GM21737 (cell line): Measurements from ENCODE around the gene PDGFA.

ENCODE experiments used
- ATAC-seq: cut with Tn5 transposase; IDR thresholded peaks from one replicate; pipeline ENCODE4 v1.9.1; 2021; ENCODE audit warnings: mild to moderate bottlenecking, moderate library complexity; ENCODE audit not compliant: unreplicated experiment

Gene PDGFA

DNA sequence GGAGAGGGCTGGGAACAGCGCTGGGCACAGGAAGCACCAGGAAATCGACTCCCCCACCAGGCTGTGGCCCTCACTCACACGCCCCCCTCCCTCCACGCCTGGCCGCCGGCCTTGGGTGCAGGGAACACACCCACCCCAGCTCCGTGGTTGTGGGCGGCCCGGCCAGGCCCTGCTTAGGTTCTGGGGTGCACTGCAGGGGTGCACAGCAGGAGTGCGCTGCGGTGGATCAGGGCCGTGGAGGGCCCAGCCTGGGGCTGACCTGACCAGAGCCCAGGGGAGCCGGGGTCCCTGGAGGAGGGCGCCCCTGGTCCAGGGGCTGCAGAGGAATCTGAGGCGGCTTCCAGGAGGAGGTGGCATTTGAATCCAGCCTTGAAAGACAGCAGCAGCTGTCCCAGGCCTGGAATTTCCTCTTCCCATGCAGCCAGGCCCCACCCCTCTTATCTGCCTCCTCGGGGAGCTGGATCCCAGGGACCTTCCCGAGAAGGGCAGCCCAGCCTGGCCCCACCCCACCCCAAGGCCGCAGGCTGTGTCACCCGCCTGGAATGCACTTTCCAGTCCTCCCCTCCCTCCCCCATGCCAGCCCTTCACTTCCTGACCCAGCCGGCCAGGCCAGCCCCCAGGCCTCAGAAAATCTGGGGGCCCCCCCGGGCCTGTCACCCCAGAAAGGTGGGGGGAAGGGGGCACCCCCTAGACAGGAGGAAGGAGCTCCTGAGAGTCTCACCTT lies 18.4 kb upstream of the PDGFA start:
- ATAC-seq = no peak

DNA sequence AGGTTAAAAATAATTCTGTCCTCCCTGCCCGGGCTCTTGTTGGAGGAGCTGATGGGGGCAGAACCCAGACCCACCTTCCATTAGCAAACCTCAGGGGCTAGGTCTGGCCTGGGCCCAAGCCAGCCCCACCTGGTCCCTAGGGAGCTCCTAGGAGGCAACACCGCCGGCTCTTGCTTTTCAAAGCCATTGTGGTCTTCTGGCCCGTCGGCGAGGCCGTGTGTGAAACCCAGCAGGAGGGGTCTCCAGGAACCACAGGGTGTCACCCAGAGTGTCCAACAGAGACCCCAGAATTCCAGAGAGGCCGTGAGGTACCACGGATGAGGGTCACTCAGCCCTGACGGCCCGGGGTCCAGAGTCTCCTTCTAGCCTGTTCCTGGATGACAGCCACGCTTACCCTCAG lies 16.6 kb upstream of the PDGFA start:
- ATAC-seq = no peak

DNA sequence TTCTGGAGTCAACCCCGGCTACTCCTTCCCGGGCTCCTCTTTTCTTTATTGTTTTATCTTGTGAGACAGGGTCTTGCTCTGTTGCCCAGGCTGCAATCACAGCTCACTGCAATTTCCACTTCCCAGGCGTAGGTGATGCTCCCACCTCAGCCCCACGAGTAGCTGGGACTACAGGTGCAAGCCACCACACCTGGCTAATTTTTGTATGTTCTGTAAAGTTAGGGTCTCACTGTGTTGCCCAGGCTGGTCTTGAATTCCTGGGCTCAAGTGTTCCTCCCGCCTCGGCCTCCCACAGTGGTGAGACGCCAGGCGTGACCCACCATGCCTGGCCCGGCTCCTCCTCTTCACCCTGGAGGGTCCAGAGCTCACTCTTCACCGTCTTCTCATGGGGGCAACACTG lies 15.3 kb upstream of the PDGFA start:
- no peak for ATAC-seq

DNA sequence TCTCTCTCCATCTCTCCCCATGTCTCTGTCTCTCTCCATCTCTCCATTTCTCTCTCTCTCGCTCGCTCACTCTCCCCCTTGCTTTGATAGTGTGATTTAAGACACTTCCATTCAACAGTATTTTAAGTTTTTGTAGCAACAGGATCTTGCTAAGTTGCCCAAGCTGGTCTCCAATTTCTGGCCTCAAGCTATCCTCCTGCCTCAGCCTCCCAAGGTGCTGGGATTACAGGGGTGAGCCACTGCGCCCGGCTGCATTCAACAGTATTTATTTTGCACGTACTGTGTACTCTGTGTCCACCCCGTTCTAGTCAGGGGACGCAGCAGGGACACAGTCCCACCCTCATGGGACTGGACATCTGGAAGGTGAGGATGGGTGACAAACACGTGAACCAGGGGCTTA lies 14.4 kb upstream of the PDGFA start:
- no peak for ATAC-seq

DNA sequence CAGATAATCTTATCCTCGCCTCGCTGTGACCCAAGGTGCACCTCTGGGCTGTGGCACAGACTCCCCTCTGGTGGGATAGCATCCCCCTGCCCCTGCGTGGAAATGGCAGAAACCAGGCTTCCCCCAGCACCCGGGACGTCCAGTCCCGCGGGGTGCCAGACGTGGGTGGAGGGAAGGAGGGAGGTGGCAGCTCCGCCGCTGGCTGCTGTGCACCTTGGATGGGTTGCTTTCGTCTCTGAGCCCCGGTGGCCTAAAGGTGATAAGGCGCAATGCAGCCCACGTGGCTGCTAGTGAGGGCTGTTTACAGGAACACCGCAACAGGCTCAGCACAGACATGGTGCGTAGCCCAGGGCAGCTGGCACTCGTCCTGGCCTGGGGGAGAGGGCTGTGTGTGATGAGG lies 13.6 kb upstream of the PDGFA start:
- no peak for ATAC-seq

DNA sequence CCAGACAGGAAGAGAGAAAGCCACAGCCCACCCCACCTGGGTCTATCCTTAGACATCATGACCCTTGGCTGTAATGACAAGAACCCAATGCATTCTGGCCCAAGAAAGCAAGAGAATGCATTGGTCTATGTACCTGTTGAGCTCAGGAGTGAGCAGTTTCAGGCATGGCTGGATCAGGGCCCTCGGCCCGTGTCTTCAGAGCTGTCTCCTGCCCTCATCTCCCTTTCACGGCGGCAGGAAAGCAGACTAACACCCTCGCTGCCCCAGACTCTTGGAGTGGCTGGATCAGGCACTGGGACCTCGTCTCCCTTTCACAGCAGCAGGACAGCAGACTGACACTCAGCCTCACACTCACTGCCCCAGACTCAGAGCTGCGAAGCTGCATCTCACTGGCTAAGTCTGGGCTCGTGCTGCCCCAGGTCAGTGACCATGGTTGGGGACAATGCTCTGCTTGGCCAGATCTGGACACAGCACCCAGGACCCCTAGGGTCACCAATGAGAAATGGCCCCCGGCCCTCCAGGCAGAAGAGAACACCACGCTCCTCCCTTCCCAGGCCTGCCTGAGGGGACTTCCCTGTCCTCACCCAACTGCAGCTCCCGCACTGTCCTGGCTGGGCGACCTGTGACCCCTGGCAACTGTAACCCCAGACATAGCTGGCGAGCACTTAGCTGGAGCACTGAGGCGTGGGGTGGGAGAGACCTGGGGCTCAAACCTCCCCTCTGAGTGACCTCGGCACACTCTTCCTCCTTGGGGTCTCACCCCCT lies 12.9 kb upstream of the PDGFA start:
- ATAC-seq = no peak

DNA sequence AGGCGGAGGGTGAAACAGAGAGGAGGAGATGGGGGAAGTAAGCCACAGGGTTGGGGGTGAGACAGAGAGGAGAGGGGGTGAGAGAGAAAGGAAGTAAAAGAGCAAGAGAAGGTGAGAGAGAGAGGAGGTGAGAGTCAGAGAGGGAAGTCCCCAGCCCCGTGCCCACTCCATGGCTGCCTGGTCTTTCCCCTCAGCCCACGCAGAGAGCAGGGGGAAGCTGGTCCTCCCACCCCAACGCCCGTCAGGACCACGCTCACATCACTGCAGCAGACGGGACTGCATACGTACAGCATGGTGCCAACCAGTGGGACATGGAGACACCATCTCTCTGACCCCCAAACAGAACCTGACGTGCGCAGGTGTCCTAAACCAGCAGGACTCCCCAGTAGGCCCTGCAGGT lies 12.1 kb upstream of the PDGFA start:
- no peak for ATAC-seq

DNA sequence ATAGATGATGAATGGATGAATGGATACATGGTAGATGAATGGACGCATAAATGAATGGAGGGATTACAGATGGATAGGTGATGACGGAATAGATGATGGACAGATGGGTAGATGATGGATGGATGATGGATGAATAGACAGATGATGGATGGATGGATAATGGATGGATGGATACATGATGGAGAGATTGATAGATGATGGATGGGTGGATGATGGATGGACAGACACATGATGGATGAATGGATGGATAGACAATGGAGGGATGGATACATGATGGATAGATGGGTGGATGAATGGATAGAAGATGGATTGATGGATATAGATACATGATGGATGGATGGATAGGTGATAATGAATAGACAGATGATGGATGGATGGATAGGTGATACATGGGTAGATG lies 8.8 kb upstream of the PDGFA start:
- ATAC-seq = no peak

DNA sequence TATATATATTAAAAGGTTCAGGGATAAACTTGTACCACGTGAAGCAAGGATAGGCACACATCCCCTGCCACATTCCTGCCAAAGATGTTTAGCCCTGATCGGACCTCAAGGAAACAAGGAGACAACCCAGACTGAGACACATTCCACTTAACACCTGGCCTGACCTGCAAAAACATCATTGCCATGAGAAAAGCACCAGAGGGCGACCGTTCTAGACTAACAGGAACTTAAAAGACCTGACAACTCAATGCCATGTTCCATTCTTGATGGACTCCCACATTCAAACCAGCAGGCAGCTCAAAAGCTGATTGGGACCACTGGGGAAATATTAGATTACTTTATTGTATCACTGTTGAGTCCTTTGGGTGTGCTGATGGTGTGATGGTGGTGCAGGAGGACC lies 8.1 kb upstream of the PDGFA start:
- no peak for ATAC-seq

DNA sequence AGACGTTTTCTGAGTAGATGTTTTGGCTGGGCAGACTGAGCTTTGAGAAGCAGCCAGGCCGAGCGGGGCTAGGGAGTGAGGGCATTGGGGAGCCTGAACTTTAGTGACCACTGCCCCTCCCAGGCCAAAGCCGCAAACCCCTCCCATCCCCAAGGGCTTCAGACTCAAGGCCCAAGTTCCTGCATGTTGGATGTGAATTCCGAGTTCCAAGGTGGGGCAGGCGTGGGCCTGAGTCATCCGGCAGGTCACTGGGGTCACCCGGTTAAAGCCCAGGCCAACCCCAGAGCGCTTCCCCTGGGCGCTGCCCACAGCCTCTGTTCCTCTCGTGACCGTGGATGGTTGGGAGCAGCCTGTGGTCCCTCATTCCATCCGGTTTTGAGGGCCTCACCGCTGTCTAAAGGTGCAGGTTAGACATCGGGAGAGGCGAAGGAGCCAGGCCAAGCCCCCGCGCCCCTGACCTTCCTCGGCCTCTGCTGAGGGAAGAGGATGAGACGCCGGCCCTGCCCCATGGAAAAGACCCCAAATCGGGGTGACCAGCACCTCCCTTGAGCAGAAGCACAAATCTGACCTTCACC lies 6.9 kb upstream of the PDGFA start:
- no peak for ATAC-seq

DNA sequence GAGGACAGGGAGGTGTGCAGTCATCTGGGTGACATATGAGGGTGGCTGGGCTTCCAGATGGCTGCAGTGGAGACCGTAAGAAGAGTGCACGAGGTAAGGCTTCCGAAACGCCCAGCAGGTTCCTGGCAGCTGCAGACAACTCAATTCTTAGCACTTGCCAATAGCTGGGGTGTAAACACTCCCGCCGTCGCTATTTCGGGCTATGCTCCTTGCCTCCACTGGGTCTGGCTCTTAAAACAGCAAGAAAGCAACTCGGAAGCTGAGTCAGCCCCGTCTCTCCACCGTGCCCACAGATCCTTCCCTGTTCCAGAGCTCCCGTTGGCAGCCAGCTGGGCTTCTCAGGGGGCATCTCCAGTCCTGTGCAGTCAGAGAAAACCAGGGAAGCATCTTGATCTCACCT lies 6.1 kb upstream of the PDGFA start:
- ATAC-seq = no peak

DNA sequence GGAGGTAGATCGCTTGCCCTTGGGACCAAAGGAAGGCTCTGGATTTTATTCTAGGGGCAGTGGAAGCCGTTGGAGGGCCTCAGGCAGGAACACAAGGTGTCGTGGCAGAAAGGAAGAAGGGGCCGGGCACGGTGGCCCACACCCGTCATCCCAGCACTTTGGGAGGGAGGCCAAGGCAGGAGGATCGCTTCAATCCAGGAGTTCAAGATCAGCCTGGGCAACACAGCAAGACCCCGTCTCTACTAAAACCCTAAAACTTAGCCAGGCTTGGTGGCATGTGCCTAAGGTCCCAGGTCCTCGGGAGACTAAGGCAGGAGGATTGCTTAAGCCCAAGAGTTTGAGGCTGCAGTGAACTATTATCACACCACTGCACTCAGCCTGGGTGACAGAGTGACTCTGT lies 5.2 kb upstream of the PDGFA start:
- ATAC-seq = no peak

DNA sequence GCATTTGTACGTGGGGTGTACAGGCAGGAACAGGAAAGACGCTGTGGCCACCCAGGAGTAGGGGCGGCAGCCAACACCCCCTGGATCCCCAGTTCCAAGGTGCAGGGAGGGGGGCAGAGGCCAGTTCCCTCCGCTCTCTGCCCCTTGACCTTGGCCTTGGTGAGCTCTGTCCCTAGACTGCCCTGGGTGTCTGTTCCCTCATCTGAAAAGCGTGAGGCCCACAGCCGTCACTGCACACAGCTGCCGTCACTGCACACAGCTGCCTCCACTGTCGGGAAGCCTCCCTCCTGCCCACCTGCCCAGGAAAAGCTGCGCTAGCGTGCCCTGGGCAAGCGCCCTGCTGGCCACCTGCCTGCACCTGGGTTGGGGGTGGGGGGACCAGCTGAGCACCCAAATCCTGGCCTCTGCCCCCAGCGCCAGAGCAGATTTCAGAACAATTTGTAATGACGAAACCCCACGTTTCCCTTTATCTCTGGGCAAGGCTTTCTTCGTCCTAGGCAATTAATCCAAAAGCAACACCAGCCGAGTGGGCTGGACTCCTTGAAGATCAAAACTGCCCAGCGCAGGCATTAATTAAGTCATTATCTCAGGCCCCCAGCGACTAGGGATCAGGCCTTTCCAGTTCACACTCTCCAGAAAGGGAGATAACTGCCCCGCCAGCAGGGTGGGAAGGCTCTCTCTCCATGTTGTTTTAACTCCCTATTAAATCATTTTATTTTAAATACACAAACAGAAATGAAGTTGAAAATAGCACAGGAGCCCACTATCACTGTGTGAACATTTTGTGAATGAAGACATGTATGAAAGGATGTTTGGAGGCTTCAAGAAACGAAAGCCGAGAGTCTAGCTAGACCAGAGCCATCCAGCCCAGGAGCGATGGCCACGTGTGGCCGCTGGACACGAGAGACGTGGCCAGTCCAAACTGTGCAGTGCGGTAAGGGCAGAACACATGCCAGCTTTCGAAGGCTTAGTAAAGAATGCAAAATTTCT lies 4.0 kb upstream of the PDGFA start:
- no peak for ATAC-seq

DNA sequence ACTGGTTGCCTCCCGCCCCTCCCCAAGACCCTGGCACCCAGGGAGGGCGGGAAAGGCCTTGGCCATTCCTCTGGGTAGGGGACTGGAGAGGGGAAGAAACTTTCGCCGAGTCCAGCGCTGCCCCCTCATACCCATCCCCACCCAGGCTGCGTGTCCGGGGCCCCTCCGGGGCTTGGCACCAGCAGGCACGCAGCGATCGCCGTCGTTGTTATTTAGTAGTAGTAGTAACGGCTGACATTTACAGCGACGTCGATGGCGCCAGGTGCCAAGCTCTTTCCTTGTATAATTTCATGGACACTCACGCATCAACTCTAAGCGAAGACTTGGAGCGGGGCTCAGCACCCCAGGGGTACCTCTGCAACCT lies 3.3 kb upstream of the PDGFA start:
- no peak for ATAC-seq

DNA sequence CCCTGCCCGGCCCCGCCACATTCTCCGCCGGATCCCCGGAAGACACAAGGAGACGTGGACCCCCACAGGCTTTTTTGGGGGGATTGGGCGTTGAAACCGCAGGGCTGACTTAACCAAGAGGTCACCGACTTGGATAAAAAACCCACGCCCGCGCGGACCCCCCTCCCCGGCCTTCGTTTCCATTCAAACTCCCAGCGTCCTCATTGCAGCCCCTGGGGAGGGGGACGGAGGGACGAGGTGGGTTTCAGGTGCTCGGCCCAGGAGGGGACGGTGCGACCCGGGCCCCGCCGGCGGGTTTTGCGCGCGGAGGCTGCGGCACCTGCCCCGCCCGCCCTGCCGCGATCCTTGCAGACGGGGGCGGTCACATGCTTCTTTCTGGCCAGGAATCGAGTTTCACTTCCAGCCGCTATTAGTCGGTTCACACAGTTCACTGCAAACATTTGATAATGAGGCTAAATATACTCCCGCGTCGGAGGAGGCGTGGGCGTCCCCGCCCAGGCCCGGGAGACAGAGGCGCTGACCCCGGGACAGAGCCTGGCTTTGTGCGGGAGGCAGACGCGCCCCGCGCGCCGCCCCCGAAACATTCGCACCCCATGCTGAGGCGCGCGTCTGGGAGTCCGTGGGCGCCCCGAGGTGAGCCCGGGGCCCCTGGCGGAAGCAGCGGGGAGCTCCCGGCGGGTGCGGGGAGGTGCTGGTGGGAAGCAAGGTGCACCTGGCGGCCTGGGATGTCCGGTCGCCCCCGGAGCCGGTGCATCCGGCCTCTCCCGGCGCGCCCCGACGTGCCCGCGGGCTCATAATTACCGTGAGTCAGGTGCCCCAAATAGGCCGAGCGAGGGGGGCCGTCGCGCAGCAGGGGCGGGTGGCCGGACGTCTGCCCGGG lies 2.7 kb upstream of the PDGFA start:
- ATAC-seq = no peak

DNA sequence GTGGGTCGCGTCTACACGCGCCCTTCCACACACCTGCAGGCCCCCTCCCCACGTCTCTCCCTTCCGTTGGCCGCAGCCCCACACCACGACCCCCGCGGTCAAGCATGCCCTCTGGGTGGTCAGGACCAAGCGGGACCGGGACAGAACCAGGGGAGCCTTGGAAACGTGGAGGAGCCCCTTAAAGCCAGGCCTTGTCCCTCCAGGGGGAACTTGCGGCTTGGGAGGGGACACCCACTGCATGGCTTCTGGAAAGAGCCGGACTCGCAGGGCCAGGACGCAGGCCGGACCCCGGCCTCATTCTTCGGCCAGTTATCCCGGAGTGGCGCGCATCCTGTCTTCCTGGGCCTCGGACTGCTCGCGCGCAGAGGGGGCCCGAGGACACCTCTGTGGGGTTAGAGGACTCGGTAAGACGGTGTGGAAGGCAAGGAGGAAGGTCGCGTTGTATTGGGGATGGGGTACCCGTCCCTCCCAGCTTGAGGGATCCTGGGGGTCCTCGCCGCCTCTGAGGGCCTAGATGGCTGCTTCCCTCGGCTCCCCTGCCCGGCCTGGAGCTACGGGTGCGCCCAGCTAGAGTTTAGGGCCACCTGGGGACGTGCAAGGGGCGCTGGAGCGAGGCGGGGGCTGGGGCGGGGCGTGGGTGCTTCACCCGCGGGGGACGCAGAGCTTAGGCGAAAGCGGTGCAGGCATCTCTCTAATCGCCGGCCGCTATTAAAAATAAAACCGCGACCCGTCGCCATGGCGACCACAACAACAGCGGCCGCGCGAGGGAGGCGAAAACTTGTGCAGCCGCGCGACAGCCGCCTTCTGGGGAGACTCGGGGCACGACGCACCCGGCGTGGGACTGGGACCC lies 1.8 kb upstream of the PDGFA start:
- ATAC-seq = no peak

DNA sequence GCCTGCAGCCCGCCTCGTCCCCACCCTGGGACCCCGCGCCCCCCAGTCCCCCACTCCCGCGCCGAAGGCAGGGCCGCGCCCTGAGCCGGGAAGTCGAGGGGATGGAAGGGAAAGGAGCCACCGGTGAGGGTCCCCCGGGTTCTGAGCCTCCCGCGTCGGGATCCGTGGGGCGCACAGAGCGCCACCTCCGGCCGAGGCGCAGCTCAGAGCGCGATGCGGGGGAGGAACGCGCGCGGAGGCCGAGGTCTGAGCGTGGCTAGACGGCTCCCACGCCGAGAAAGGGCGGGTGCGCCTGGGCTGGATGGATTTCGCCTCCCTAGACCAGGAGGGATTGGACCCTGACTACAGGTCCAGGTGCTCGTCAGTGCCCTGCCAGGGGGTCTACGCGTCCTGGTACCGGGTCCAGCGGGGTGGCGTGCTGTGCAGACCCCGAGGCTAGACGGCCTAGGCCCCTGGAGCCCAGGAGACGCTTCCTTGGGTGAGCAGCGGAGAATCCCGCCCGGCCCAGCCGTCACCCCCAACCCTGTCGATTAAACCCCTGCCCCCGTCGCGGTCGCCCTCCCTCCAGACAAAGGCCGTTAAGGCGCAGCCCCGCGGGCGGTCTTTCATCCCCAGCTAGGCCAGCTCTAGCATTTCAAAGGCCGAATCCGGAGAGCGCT lies 986 bp upstream of the PDGFA start:
- no peak for ATAC-seq

DNA sequence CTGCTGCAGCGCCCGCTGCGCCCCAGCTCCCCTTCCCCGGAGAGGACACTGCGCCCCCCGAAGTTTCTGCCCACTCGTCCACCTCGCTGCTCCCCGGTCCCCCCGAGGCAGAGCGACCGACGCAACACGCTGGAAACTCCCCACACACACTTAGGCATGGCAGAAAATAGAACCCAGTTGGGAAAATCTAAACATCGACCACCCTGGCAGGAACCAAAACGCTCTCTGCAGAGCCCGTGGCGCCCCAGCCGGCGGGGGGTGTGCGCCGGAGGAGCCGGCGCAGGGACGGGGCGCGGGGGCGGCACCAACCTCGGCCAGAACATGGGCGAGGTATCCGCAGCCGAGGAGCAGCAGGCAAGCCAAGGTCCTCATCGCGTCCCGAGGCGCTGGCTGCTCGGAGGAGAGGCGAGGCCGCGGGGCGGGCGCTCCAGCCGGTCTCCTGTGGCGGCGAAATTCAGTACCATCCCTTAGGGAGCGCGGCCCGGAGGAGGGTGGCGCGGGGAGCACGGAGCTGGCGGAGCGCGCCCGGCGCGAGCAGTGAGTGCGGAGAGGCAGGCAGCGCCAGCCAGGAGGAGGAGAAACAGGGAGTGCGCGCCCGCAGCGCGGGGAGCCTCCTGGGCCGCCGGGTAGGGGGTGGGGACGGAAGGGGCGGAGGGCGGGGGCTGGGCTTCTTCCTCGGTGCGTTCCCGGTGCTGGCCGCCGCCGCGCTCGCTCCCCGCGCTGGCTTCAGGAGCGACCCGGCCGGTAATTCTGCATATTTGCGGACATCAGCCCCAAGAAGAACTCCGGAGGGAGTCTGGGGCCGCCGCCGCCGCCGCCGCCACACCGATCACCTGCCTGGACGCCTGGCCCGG lies 789 bp downstream of the PDGFA start:
- ATAC-seq = no peak
